Osteoblast (primary cell): Measurements from ENCODE around the gene ATM. TPM values are rescaled to one million over a fixed set of nuclear protein-coding genes. Genes with fewer than 3 reads are reported as not detected.

Experiments used
- DNase-seq: peaks from one replicate; pipeline ENCODE4 v3.0.0; 2011; ENCODE audit warnings: low spot score, mixed read lengths; ENCODE audit not compliant: insufficient read length; ENCODE audit errors: missing footprints
- H2AFZ ChIP-seq: 2 replicates; pipeline ENCODE4 v1.6.0; 2011; ENCODE audit warnings: mild to moderate bottlenecking, low read length
- H3K27ac ChIP-seq: 2 replicates; pipeline ENCODE4 v1.5.1; 2011; ENCODE audit warnings: mild to moderate bottlenecking, low read depth, low read length, moderate library complexity
- H3K27me3 ChIP-seq: 2 replicates; pipeline ENCODE4 v1.6.0; 2012; ENCODE audit warnings: mild to moderate bottlenecking, control low read depth, inconsistent platforms, low read length, moderate library complexity; ENCODE audit not compliant: insufficient read depth
- H3K36me3 ChIP-seq: 2 replicates; pipeline ENCODE4 v1.5.1; 2011; ENCODE audit warnings: mild to moderate bottlenecking, low read length, control low read depth, moderate library complexity; ENCODE audit not compliant: insufficient read depth
- H3K4me1 ChIP-seq: 2 replicates; pipeline ENCODE4 v1.5.1; 2011; ENCODE audit warnings: mild to moderate bottlenecking, low read length, control low read depth, moderate library complexity; ENCODE audit not compliant: insufficient read depth
- H3K4me2 ChIP-seq: 2 replicates; pipeline ENCODE4 v1.6.0; 2011; ENCODE audit warnings: mild to moderate bottlenecking, low read length; ENCODE audit not compliant: insufficient read depth
- H3K4me3 ChIP-seq: fragments of 200-600 bp; sonication (generic); 3 replicates; pipeline ENCODE4 v1.5.1; 2012; ENCODE audit warnings: mild to moderate bottlenecking, low read length, inconsistent platforms; ENCODE audit not compliant: insufficient read depth
- H3K79me2 ChIP-seq: 2 replicates; pipeline ENCODE4 v1.6.0; 2012; ENCODE audit warnings: mild to moderate bottlenecking, low read length, control low read depth, inconsistent platforms; ENCODE audit not compliant: insufficient read depth
- H3K9me3 ChIP-seq: 2 replicates; pipeline ENCODE4 v1.5.1; 2011; ENCODE audit warnings: low read depth, low read length, control low read depth
- H4K20me1 ChIP-seq: 2 replicates; pipeline ENCODE4 v1.6.0; 2012; ENCODE audit warnings: mild to moderate bottlenecking, low read length, control low read depth; ENCODE audit not compliant: insufficient read depth
- total RNA-seq: library from RNA; depleted of rRNA; stranded (reverse); fragments of >200 nt; gene quantifications from 2 replicates; pipeline ENCODE4 v1.2.3, GENCODE V29; 2012
- TF ChIP-seq, protein P1 (sequence below): IDR thresholded peaks from 2 replicates; pipeline ENCODE4 v1.5.1; 2011; ENCODE audit warnings: mild to moderate bottlenecking, low read depth, low read length, moderate library complexity; ENCODE audit errors: extremely low read depth

The ATM gene
- total RNA-seq, 1 donor = 172 TPM

DNA sequence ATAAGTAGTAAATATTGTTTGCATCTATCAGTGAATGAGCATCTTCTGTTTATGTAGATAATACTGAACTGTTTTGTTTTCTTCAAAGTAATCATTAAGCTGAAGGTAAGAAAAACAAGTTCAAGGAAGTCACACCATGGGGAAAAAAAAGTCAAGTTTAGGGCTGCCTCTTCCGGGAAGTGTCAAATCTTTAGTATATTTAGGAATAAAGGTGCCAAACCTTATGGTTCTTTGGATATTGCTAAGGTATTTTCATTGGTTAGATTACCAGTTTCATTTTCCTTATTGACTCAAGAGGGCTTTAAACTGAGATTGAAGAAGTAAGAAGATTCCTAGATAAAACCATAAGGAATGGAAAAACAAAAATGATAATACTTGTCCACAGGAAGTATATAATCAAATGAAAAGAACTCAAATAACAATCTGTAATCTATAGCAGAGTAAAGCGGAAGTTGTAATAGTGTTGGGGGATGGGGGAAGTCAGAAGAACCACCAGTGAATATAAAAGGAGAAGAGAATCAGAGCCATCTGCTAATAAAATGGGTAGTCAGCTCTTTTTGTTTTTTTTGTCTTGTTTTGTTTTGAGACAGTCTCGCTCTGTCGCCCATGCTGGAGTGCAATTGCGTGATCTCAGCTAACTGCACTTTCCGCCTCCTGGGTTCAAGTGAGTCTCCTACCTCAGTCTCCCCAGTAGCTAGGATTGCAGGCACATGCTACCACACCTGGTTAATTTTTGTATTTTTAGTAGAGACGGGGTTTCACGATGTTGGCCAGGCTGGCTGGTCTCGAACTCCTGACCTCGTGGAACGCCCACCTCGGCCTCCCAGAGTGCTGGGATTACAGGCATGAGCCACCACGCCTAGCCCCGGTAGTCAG is 2.3 kb downstream of the ATM start:
- H3K36me3 ChIP-seq = peaks cover 23% of the 10 kb centered on the region
- no peak overlapping the region for H2AFZ ChIP-seq
- no peaks in the 10 kb centered on the region for H4K20me1 ChIP-seq
- H3K4me3 ChIP-seq = no peak overlapping the region
- H3K27ac ChIP-seq = no peak overlapping the region
- no peaks in the 10 kb centered on the region for H3K27me3 ChIP-seq
- peak overlapping the region; percentile 92 for H3K4me2 ChIP-seq
- H3K4me1 ChIP-seq = peaks cover 23% of the 10 kb centered on the region
- no peak for DNase-seq
- H3K9me3 ChIP-seq = no peaks in the 10 kb centered on the region
- H3K79me2 ChIP-seq = peaks cover 56% of the 10 kb centered on the region
- TF ChIP-seq, protein P1, sequence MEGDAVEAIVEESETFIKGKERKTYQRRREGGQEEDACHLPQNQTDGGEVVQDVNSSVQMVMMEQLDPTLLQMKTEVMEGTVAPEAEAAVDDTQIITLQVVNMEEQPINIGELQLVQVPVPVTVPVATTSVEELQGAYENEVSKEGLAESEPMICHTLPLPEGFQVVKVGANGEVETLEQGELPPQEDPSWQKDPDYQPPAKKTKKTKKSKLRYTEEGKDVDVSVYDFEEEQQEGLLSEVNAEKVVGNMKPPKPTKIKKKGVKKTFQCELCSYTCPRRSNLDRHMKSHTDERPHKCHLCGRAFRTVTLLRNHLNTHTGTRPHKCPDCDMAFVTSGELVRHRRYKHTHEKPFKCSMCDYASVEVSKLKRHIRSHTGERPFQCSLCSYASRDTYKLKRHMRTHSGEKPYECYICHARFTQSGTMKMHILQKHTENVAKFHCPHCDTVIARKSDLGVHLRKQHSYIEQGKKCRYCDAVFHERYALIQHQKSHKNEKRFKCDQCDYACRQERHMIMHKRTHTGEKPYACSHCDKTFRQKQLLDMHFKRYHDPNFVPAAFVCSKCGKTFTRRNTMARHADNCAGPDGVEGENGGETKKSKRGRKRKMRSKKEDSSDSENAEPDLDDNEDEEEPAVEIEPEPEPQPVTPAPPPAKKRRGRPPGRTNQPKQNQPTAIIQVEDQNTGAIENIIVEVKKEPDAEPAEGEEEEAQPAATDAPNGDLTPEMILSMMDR = no peak

DNA sequence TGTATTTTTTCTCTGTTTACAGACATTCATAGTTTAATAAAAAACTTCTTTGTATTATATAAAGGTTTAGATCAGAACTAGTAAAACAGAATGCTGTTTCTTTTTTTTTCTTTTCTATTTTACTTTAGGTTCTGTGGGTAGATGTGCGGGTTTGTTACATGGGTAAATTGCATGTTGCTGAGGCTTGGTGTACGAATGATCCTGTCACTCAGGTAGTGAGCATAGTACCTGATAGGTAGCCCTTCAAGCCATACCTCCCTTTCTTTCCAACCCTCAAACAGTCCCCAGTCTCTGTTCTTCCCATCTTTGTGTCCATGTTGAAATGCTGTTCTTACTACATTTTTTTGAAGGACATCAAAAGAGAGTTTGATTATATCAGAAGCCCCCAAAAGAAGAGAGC is 3.2 kb downstream of the ATM start:
- peaks cover 31% of the 10 kb centered on the region for H3K36me3 ChIP-seq
- H3K79me2 ChIP-seq = peaks cover 47% of the 10 kb centered on the region
- no peaks in the 10 kb centered on the region for H4K20me1 ChIP-seq
- no peak overlapping the region for H3K27ac ChIP-seq
- TF ChIP-seq, protein P1 = no peak
- peak; percentile 3 for DNase-seq
- H3K9me3 ChIP-seq = no peaks in the 10 kb centered on the region
- H3K4me1 ChIP-seq = peaks cover 17% of the 10 kb centered on the region
- H3K4me2 ChIP-seq = no peak overlapping the region
- no peak overlapping the region for H3K4me3 ChIP-seq
- no peak overlapping the region for H2AFZ ChIP-seq
- H3K27me3 ChIP-seq = no peaks in the 10 kb centered on the region

DNA sequence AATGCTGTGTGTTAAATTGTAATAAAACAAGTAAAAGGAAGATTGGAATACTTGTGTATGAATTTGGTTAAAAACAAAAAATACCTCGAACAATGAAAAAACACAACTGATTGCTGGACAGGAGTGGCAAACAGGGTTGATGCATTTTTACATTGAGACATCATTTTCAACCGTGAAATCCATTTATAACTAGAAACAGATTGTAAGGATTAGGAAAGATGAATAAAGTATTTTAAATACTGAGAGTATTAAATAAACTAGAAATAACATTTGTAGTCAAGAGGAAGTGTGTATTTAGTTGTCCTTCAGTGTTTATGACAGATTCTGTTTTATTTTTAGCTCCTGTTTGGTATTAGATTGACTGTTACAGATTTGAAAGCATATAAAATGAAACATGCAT is 5.4 kb downstream of the ATM start:
- no peaks in the 10 kb centered on the region for H3K27me3 ChIP-seq
- H3K4me1 ChIP-seq = peaks cover 15% of the 10 kb centered on the region
- no peak overlapping the region for H3K4me3 ChIP-seq
- TF ChIP-seq, protein P1 = no peak
- no peaks in the 10 kb centered on the region for H3K9me3 ChIP-seq
- peaks cover 37% of the 10 kb centered on the region for H3K79me2 ChIP-seq
- peaks cover 46% of the 10 kb centered on the region for H3K36me3 ChIP-seq
- H3K27ac ChIP-seq = no peak overlapping the region
- DNase-seq = no peak
- H2AFZ ChIP-seq = no peak overlapping the region
- H4K20me1 ChIP-seq = no peaks in the 10 kb centered on the region
- H3K4me2 ChIP-seq = no peak overlapping the region

DNA sequence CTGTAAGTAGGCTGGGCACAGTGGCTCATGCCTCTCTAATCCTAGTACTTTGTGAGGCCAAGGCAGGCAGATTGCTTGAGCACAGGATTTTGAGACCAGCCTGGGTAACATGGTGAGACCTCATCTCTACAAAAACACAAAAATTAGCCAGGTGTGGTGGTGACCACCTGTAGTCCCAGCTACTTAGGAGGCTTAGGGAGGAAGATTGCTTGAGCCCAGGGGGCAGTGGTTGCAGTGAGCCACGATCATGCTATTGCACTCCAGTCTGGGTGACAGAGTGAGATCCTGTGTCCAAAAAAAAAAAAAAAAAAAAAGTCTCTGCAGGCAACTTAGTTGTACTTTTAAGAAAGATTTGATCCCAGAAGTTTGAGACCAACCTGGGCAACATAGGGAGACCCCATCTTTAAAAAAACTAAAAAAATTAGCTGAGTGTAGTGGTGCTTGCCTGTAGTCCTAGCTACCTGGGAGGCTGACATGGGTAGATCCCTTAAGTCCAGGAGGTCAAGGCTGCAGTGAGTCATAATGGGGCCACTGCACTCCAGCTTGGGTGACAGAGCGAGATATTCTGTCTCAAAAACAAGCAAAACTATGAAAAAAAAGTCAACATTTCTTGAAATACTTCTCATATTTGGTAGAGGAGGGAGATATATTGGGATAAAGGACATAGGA is 10.5 kb downstream of the ATM start:
- Histone ChIP-seq H3K4me1 (no peaks in the 10 kb centered on the region), H3K4me3 (no peak overlapping the region), H3K36me3 (peaks cover 53% of the 10 kb centered on the region), H3K79me2 (no peaks in the 10 kb centered on the region), H3K27ac (no peak overlapping the region), H2AFZ (no peak overlapping the region), H3K4me2 (no peak overlapping the region), H3K9me3 (no peaks in the 10 kb centered on the region), H4K20me1 (no peaks in the 10 kb centered on the region), H3K27me3 (no peaks in the 10 kb centered on the region)
- TF ChIP-seq, protein P1 = no peak
- no peak for DNase-seq
